ENCODE results near the gene RTN4R.

Gene RTN4R

DNA sequence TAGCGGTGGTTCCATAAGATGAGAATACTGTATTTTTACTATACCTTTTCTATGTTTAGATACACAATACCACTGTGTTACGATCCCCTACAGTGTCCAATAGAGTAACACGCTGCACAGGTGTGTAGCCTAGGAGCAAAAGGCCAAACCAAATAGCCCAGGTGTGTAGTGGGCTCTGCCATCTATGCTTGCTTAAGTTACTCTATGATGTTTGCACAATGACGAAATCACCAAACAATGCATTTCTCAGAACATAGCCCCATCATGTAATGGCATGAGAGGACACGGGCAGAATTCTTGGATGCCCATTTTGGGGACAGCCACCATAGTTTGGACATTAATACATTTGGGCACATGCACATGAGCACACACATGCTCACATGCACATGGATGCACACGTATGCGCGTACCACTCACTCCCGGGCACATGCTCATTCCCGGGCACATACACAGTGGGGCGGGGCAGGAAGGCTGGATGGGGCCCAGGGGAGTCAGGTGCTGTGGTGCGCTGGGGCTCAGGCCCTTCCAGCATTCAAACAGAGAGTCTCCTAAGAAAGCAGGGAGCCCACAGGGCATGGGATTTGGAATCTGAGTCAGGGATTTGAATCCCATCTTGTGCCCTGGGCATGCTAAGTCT lies 51.1 kb downstream of the RTN4R start:
- H3K36me3 ChIP-seq (replicated peaks in 1 of 2; ENCODE audit: control insufficient read depth in 2 of 2, insufficient read depth in 2 of 2, low read length in 2 of 2) = no peaks in the 10 kb centered on the region
- peak overlapping the region; percentile 44 for H3K14ac ChIP-seq (ENCODE audit: low read length)
- no peak for DNase-seq (ENCODE audit: low spot score)
- no peak overlapping the region for H3K4me2 ChIP-seq (ENCODE audit: insufficient read depth, low read length, poor library complexity, severe bottlenecking)
- peaks cover 2 to 8% of the 10 kb centered on the region in 2 donors for H3K9me3 ChIP-seq (replicated peaks in 1 of 2; ENCODE audit: control insufficient read depth in 2 of 2, insufficient read depth in 1 of 2, low read depth in 1 of 2, low read length in 2 of 2)
- no peak overlapping the region for H2BK15ac ChIP-seq (ENCODE audit: low read length)
- H2BK120ac ChIP-seq (ENCODE audit: low read depth, low read length) = no peak overlapping the region
- peak overlapping the region; percentile 25 for H3K23ac ChIP-seq (ENCODE audit: low read depth, low read length, poor library complexity)
- no peak overlapping the region for H4K91ac ChIP-seq (ENCODE audit: low read depth, low read length, poor library complexity)
- no peak overlapping the region for H3K27ac ChIP-seq (replicated peaks; ENCODE audit: low read length)
- peaks cover 0 to 3% of the 10 kb centered on the region in 2 donors for H3K4me1 ChIP-seq (ENCODE audit: control insufficient read depth in 2 of 2, insufficient read depth in 1 of 2, low read depth in 1 of 2, low read length in 2 of 2)
- H3K4me3 ChIP-seq (ENCODE audit: low read length in 2 of 2) = no peak overlapping the region
- H3K79me1 ChIP-seq (ENCODE audit: low read depth, low read length) = no peaks in the 10 kb centered on the region
- H4K8ac ChIP-seq (ENCODE audit: low read depth, low read length) = no peak overlapping the region
- peak overlapping the region; percentile 85 for H2AK5ac ChIP-seq (ENCODE audit: low read depth, low read length)
- H3K9ac ChIP-seq (ENCODE audit: low read depth, low read length, poor library complexity) = no peak overlapping the region
- no peak overlapping the region for H2BK5ac ChIP-seq (ENCODE audit: low read length)
- WGBS, 2 donors (ENCODE audit: extremely low coverage in 2 of 2, insufficient read length in 2 of 2, insufficient replicate concordance in 1 of 2) = no CpG with 5 or more reads among the region's 12 CpGs
- peak overlapping the region; percentile 32 for H3K18ac ChIP-seq (ENCODE audit: low read length)
- peaks cover 0 to 38% (median 0%) of the 10 kb centered on the region in 3 experiments for H3K27me3 ChIP-seq (ENCODE audit: control insufficient read depth in 3 of 3, insufficient read depth in 3 of 3, low read depth in 1 of 3, low read length in 3 of 3)
- H3K4ac ChIP-seq (ENCODE audit: low read length) = no peak overlapping the region
- no peak overlapping the region for H2BK12ac ChIP-seq (ENCODE audit: low read length)
- H2AFZ ChIP-seq (ENCODE audit: low read length) = no peak overlapping the region

DNA sequence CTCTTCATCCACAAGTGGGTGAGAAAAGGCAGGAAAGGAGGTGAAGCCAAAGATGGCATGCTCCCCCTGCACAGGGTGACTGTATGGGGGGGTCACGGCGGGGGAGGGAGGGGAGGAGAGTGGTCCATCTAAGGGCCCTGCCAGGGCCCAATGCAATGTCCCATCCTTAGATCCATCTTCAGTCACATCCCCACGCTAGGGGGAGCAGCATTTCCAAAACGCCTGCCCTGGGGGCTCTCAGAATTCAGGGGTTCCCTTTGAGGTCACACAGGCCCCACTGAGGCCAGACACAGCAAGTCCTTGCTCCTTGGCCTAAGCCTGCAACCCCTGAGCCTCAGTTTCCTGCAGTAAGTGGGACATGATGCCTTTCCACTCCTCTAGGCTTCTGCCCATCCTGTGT lies 52.4 kb downstream of the RTN4R start:
- H4K8ac ChIP-seq (ENCODE audit: low read depth, low read length) = no peak overlapping the region
- H3K9ac ChIP-seq (ENCODE audit: low read depth, low read length, poor library complexity) = no peak overlapping the region
- H2BK15ac ChIP-seq (ENCODE audit: low read length) = no peak overlapping the region
- H2BK120ac ChIP-seq (ENCODE audit: low read depth, low read length) = no peak overlapping the region
- H3K4me2 ChIP-seq (ENCODE audit: insufficient read depth, low read length, poor library complexity, severe bottlenecking) = no peak overlapping the region
- H3K79me1 ChIP-seq (ENCODE audit: low read depth, low read length) = no peaks in the 10 kb centered on the region
- no CpG with 5 or more reads among the region's 4 CpGs for WGBS, 2 donors (ENCODE audit: extremely low coverage in 2 of 2, insufficient read length in 2 of 2, insufficient replicate concordance in 1 of 2)
- no peak overlapping the region for H3K14ac ChIP-seq (ENCODE audit: low read length)
- DNase-seq (ENCODE audit: low spot score) = no peak
- no peak overlapping the region for H2BK12ac ChIP-seq (ENCODE audit: low read length)
- H3K36me3 ChIP-seq (replicated peaks in 1 of 2; ENCODE audit: control insufficient read depth in 2 of 2, insufficient read depth in 2 of 2, low read length in 2 of 2) = no peaks in the 10 kb centered on the region
- H3K4ac ChIP-seq (ENCODE audit: low read length) = no peak overlapping the region
- H3K4me1 ChIP-seq (ENCODE audit: control insufficient read depth in 2 of 2, insufficient read depth in 1 of 2, low read depth in 1 of 2, low read length in 2 of 2) = peaks cover 0 to 10% of the 10 kb centered on the region in 2 donors
- no peak overlapping the region for H3K18ac ChIP-seq (ENCODE audit: low read length)
- no peak overlapping the region for H2AFZ ChIP-seq (ENCODE audit: low read length)
- peak overlapping the region; percentile 1 for H3K23ac ChIP-seq (ENCODE audit: low read depth, low read length, poor library complexity)
- H3K27ac ChIP-seq (replicated peaks; ENCODE audit: low read length) = no peak overlapping the region
- H3K9me3 ChIP-seq (replicated peaks in 1 of 2; ENCODE audit: control insufficient read depth in 2 of 2, insufficient read depth in 1 of 2, low read depth in 1 of 2, low read length in 2 of 2) = peaks cover 2 to 8% of the 10 kb centered on the region in 2 donors
- H3K27me3 ChIP-seq (ENCODE audit: control insufficient read depth in 3 of 3, insufficient read depth in 3 of 3, low read depth in 1 of 3, low read length in 3 of 3) = peaks cover 0 to 47% (median 0%) of the 10 kb centered on the region in 3 experiments
- H4K91ac ChIP-seq (ENCODE audit: low read depth, low read length, poor library complexity) = no peak overlapping the region
- no peak overlapping the region for H2AK5ac ChIP-seq (ENCODE audit: low read depth, low read length)
- H2BK5ac ChIP-seq (ENCODE audit: low read length) = no peak overlapping the region
- no peak overlapping the region for H3K4me3 ChIP-seq (ENCODE audit: low read length in 2 of 2)

DNA sequence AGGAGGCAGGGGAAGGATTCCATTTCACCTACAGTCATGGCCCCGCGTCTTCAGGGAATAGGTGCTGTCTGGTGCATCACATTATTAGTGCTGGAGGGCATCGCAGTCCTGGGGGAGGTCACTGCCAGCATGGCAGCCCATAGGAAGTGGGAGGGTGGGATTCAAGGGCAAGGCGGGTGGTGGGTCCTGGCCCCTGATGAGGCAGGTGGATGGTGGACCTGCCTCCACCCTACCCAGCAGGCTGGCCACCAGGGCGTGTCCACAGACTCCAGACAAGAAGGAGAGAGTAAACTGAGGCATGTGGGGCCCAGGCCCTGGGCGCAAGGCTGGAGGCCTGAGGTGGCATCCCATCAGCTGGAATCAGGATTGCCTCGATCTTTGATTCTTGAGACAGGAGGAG lies 53.3 kb downstream of the RTN4R start:
- no peak for DNase-seq (ENCODE audit: low spot score)
- Histone ChIP-seq H3K9ac (ENCODE audit: low read depth, low read length, poor library complexity) (no peak overlapping the region), H3K23ac (ENCODE audit: low read depth, low read length, poor library complexity) (peak overlapping the region; percentile 46), H3K14ac (ENCODE audit: low read length) (no peak overlapping the region), H2AK5ac (ENCODE audit: low read depth, low read length) (no peak overlapping the region), H3K27ac (replicated peaks; ENCODE audit: low read length) (no peak overlapping the region), H3K4me3 (ENCODE audit: low read length in 2 of 2) (no peak overlapping the region), H2BK120ac (ENCODE audit: low read depth, low read length) (no peak overlapping the region), H2AFZ (ENCODE audit: low read length) (no peak overlapping the region), H3K9me3 (replicated peaks in 1 of 2; ENCODE audit: control insufficient read depth in 2 of 2, insufficient read depth in 1 of 2, low read depth in 1 of 2, low read length in 2 of 2) (peaks cover under 1 to 7% of the 10 kb centered on the region in 2 donors), H2BK15ac (ENCODE audit: low read length) (no peak overlapping the region), H3K27me3 (ENCODE audit: control insufficient read depth in 3 of 3, insufficient read depth in 3 of 3, low read depth in 1 of 3, low read length in 3 of 3) (peaks cover 0 to 50% (median 0%) of the 10 kb centered on the region in 3 experiments), H3K79me1 (ENCODE audit: low read depth, low read length) (no peaks in the 10 kb centered on the region), H3K4ac (ENCODE audit: low read length) (no peak overlapping the region), H3K4me2 (ENCODE audit: insufficient read depth, low read length, poor library complexity, severe bottlenecking) (no peak overlapping the region), H4K8ac (ENCODE audit: low read depth, low read length) (no peak overlapping the region), H3K36me3 (replicated peaks in 1 of 2; ENCODE audit: control insufficient read depth in 2 of 2, insufficient read depth in 2 of 2, low read length in 2 of 2) (no peaks in the 10 kb centered on the region), H2BK5ac (ENCODE audit: low read length) (no peak overlapping the region), H4K91ac (ENCODE audit: low read depth, low read length, poor library complexity) (no peak overlapping the region), H3K4me1 (ENCODE audit: control insufficient read depth in 2 of 2, insufficient read depth in 1 of 2, low read depth in 1 of 2, low read length in 2 of 2) (peaks cover 0 to 12% of the 10 kb centered on the region in 2 donors), H3K18ac (ENCODE audit: low read length) (no peak overlapping the region), H2BK12ac (ENCODE audit: low read length) (no peak overlapping the region)
- no CpG with 5 or more reads among the region's 7 CpGs for WGBS, 2 donors (ENCODE audit: extremely low coverage in 2 of 2, insufficient read length in 2 of 2, insufficient replicate concordance in 1 of 2)

DNA sequence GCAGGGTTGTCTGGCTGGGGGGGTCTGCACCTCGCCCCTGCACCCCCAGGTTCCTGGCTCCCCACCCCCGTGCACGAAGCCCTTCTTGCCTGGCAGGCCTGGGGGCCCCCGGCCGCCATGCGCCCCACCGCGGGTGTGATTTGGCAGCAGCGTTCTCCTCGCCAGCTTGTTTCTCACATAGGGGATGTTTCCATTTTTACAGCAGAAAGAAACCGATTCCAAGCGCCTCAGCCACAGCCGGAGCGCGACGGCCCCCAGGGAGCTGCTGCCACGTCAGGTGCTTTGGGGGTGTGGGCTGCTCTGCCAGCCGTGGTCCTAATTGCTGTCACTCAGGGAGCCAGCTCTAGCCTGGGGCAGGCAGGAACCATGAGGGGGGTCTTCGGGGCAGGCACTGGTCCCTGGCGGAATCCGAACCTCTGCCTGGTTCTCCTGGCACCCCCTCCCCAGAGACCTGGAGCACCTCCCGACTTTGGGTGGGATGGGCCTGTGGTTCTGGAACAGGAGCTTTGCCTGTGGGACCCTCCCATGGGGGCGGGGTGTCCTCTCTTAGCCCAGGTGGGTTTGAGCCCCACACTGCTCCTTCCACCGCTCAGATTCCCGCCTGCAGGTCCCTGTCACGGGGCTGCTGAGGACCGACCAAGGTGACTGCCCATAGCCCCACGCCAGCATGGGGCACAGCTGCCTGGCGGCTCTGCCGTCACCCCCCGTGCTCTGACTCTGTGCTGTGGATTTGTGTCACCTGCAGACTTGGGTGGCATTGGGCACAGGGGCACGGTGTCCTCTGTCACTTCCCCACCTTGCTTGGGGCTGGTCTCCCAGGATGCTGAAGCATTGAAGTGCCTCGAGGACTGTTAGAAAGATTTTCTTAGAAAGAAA lies 54.0 kb downstream of the RTN4R start:
- Histone ChIP-seq H4K91ac (ENCODE audit: low read depth, low read length, poor library complexity) (peak overlapping the region; percentile 20), H3K36me3 (replicated peaks in 1 of 2; ENCODE audit: control insufficient read depth in 2 of 2, insufficient read depth in 2 of 2, low read length in 2 of 2) (no peaks in the 10 kb centered on the region), H2AK5ac (ENCODE audit: low read depth, low read length) (peak overlapping the region; percentile 51), H3K9me3 (replicated peaks in 1 of 2; ENCODE audit: control insufficient read depth in 2 of 2, insufficient read depth in 1 of 2, low read depth in 1 of 2, low read length in 2 of 2) (no peaks in the 10 kb centered on the region), H2BK120ac (ENCODE audit: low read depth, low read length) (no peak overlapping the region), H3K27me3 (ENCODE audit: control insufficient read depth in 3 of 3, insufficient read depth in 3 of 3, low read depth in 1 of 3, low read length in 3 of 3) (peaks cover 0 to 52% (median 0%) of the 10 kb centered on the region in 3 experiments), H4K8ac (ENCODE audit: low read depth, low read length) (no peak overlapping the region), H3K18ac (ENCODE audit: low read length) (peak overlapping the region; percentile 92), H2BK5ac (ENCODE audit: low read length) (no peak overlapping the region), H3K4me1 (ENCODE audit: control insufficient read depth in 2 of 2, insufficient read depth in 1 of 2, low read depth in 1 of 2, low read length in 2 of 2) (peaks cover 0 to 12% of the 10 kb centered on the region in 2 donors), H2BK15ac (ENCODE audit: low read length) (peak overlapping the region; percentile 27), H2AFZ (ENCODE audit: low read length) (no peak overlapping the region), H3K4ac (ENCODE audit: low read length) (no peak overlapping the region), H3K23ac (ENCODE audit: low read depth, low read length, poor library complexity) (peak overlapping the region; percentile 61), H3K79me1 (ENCODE audit: low read depth, low read length) (no peaks in the 10 kb centered on the region), H3K9ac (ENCODE audit: low read depth, low read length, poor library complexity) (peak overlapping the region; percentile 27), H3K14ac (ENCODE audit: low read length) (no peak overlapping the region), H3K4me3 (ENCODE audit: low read length in 2 of 2) (peak overlapping the region in 1 of 2 donors; percentile 32), H2BK12ac (ENCODE audit: low read length) (no peak overlapping the region), H3K4me2 (ENCODE audit: insufficient read depth, low read length, poor library complexity, severe bottlenecking) (no peak overlapping the region), H3K27ac (replicated peaks; ENCODE audit: low read length) (no peak overlapping the region)
- no CpG with 5 or more reads among the region's 33 CpGs for WGBS, 2 donors (ENCODE audit: extremely low coverage in 2 of 2, insufficient read length in 2 of 2, insufficient replicate concordance in 1 of 2)
- no peak for DNase-seq (ENCODE audit: low spot score)
